ENCODE results near the gene CREBRF.

Gene CREBRF

GRCh38 chr5:173187054-173187743, 131.0 kb downstream of the CREBRF start:
- no peak for DNase-seq (ENCODE audit: low read depth)
- no peak overlapping the region for H3K4me3 ChIP-seq (replicated peaks; ENCODE audit: low read depth, low read length)
- TF ChIP-seq CTCF (IDR thresholded peaks at IDR 0.05; ENCODE audit: low read length, missing control alignments) = no peak

- TF ChIP-seq CTCF (IDR thresholded peaks at IDR 0.05; ENCODE audit: low read length, missing control alignments) = no peak
- DNase-seq (ENCODE audit: low read depth) = no peak
- H3K4me3 ChIP-seq (replicated peaks; ENCODE audit: low read depth, low read length) = no peak overlapping the region
These were observed 132.1 kb downstream of the CREBRF start for GRCh38 chr5:173188280-173188679.

Data from fibroblast of pulmonary artery (primary cell).